Esophagus muscularis mucosa (tissue), 4 donors: Measurements from ENCODE around the gene SMS. TPM values are rescaled to one million over a fixed set of nuclear protein-coding genes. Genes with fewer than 3 reads are reported as not detected.

Experiments
- DNase-seq: peaks from one replicate; pipeline ENCODE4 v3.0.0-alpha.2; 2017; ENCODE audit errors: extremely low spot score
- H3K27ac ChIP-seq, 4 donors: fragments of 200-600 bp; sonication (generic); replicated peaks in 1 of 4; 1 replicate in 3 of 4; 2 replicates in 1 of 4; pipeline ENCODE4 v1.5.1; 2016 to 2019; ENCODE audit warnings: mild to moderate bottlenecking in 1 of 4
- H3K27me3 ChIP-seq, 4 donors: fragments of 200-600 bp; sonication (generic); one replicate each; pipeline versions ENCODE4 v1.5.1 to v1.6.0; 2016 to 2019
- H3K36me3 ChIP-seq, 4 donors: fragments of 200-600 bp; sonication (generic); one replicate each; pipeline ENCODE4 v1.5.1; 2016 to 2019
- H3K4me1 ChIP-seq, 4 donors: fragments of 200-600 bp; sonication (generic); one replicate each; pipeline ENCODE4 v1.5.1; 2016 to 2019
- H3K4me3 ChIP-seq, 4 donors: fragments of 200-600 bp; sonication (generic); 1 replicate in 2 of 4; 2 replicates in 2 of 4; pipeline ENCODE4 v1.5.1; 2016 to 2019; ENCODE audit warnings: mild to moderate bottlenecking in 4 of 4, moderate library complexity in 1 of 4
- H3K9me3 ChIP-seq, 4 donors: fragments of 200-600 bp; sonication (generic); 1 replicate in 3 of 4; 2 replicates in 1 of 4; pipeline ENCODE4 v1.5.1; 2016 to 2019
- CTCF ChIP-seq, 3 experiments: fragments of 200-600 bp in 2 of 3; fragments of 450-650 bp in 1 of 3; sonication (generic) in 2 of 3; IDR thresholded peaks; one replicate each; pipeline ENCODE4 v1.5.1; 2017 to 2019; ENCODE audit warnings: antibody characterized with exemption in 3 of 3, mild to moderate bottlenecking in 2 of 3, moderate library complexity in 1 of 3
- EP300 ChIP-seq: sonication (generic); formaldehyde crosslinking; IDR thresholded peaks from one replicate; pipeline ENCODE4 v1.6.1; 2017; ENCODE audit warnings: antibody characterized with exemption
- POLR2A ChIP-seq: fragments of 450-650 bp; IDR thresholded peaks from one replicate; pipeline ENCODE4 v1.6.1; 2017; ENCODE audit warnings: antibody characterized with exemption, moderate library complexity, mild to moderate bottlenecking, low read depth
- POLR2AphosphoS5 ChIP-seq, 2 donors: sonication (generic); formaldehyde crosslinking; IDR thresholded peaks; one replicate each; pipeline ENCODE4 v1.6.1; 2017; ENCODE audit warnings: antibody characterized with exemption in 2 of 2
- WGBS: methylation state at CpG from one replicate; pipeline ENCODE4 v1.1.5; 2018; 5-methylcytosine and 5-hydroxymethylcytosine counted together
- intact Hi-C: fragments of 100-400 bp; cut with DNase I; formaldehyde crosslinking; loops from one replicate; pipeline ENCODE4 v1.15.1; 2023
- total RNA-seq, 4 donors: library from RNA; depleted of rRNA; stranded (reverse); fragments of >200 nt; gene quantifications; one replicate each; pipeline versions ENCODE4 v1.1.0 to v1.2.1, GENCODE V29; 2016

Gene SMS
- total RNA-seq, 4 donors from 2014 or later: 56.3 to 79.7 (median 65.6) TPM

GRCh38 chrX:21956783-21957182 is 16.3 kb downstream of the SMS start:
- Histone ChIP-seq H3K4me3 (no peak overlapping the region), H3K27me3 (no peaks in the 10 kb centered on the region), H3K9me3 (no peaks in the 10 kb centered on the region), H3K4me1 (peaks cover 3 to 43% (median 25%) of the 10 kb centered on the region in 4 donors), H3K27ac (no peak overlapping the region), H3K36me3 (no peaks in the 10 kb centered on the region)
- no peak for DNase-seq
- intact Hi-C loops: no loop called here
- 95% methylated on average over 7 of the region's 7 CpGs for WGBS
- TF ChIP-seq CTCF (IDR thresholded peaks at IDR 0.05): no peak

GRCh38 chrX:21958187-21958586 is 17.7 kb downstream of the SMS start:
- 78% methylated on average over 8 of the region's 8 CpGs for WGBS
- peaks cover 3 to 50% (median 29%) of the 10 kb centered on the region in 4 donors for H3K4me1 ChIP-seq
- TF ChIP-seq POLR2AphosphoS5 (IDR thresholded peaks at IDR 0.05): no peak
- no peak for TF ChIP-seq POLR2A
- TF ChIP-seq EP300: no peak
- no peak for TF ChIP-seq CTCF (IDR thresholded peaks at IDR 0.05)

GRCh38 chrX:21958916-21959315 is 18.4 kb downstream of the SMS start:
- no peaks in the 10 kb centered on the region for H3K36me3 ChIP-seq
- WGBS: 62% methylated on average over 4 of the region's 4 CpGs
- H3K9me3 ChIP-seq: no peaks in the 10 kb centered on the region
- H3K4me3 ChIP-seq: no peak overlapping the region
- intact Hi-C loops: no loop called here
- no peak overlapping the region for H3K27ac ChIP-seq
- DNase-seq: no peak
- no peak for TF ChIP-seq EP300
- TF ChIP-seq POLR2A: no peak
- TF ChIP-seq POLR2AphosphoS5 (IDR thresholded peaks at IDR 0.05): no peak
- no peak for TF ChIP-seq CTCF (IDR thresholded peaks at IDR 0.05)
- no peaks in the 10 kb centered on the region for H3K27me3 ChIP-seq
- peaks cover 3 to 53% (median 35%) of the 10 kb centered on the region in 4 donors for H3K4me1 ChIP-seq

More at GRCh38 chrX:21958187-21958586, 17.7 kb downstream of the SMS start:
- intact Hi-C loops: no loop called here
- Histone ChIP-seq H3K9me3 (no peaks in the 10 kb centered on the region), H3K27me3 (no peaks in the 10 kb centered on the region), H3K27ac (no peak overlapping the region), H3K36me3 (no peaks in the 10 kb centered on the region), H3K4me3 (no peak overlapping the region)
- DNase-seq: no peak

GRCh38 chrX:21959362-21960051 is 19.0 kb downstream of the SMS start:
- H3K4me1 ChIP-seq: peaks cover 3 to 59% (median 39%) of the 10 kb centered on the region in 4 donors
- no peaks in the 10 kb centered on the region for H3K9me3 ChIP-seq
- H3K4me3 ChIP-seq: no peak overlapping the region
- H3K27me3 ChIP-seq: no peaks in the 10 kb centered on the region
- H3K36me3 ChIP-seq: no peaks in the 10 kb centered on the region
- WGBS: 81% methylated on average over 12 of the region's 12 CpGs
- TF ChIP-seq POLR2A: no peak
- TF ChIP-seq POLR2AphosphoS5 (IDR thresholded peaks at IDR 0.05): no peak
- TF ChIP-seq EP300: no peak
- TF ChIP-seq CTCF (IDR thresholded peaks at IDR 0.05): no peak
- DNase-seq: no peak
- H3K27ac ChIP-seq: no peak overlapping the region
- intact Hi-C loops: no loop called here
